ENCODE results near the gene APP.

DNA sequence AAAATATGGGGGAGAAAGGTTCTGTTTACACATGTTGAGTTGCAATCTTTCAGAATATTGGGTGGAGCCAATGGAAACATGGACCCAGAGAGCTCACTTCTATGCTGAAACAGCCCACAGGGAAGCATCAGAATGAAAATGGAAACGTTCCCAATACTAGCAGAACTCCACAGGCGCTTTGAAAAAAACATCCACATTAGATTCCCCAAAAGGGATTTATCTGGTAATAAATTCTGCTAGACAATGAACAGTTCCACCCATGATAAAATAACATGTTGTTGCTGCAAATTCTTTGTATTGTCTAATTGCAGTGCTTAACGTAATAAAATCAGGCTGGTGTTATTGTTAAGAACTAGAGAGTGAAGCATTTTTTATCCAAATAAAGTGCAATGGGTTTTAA, 238.8 kb downstream of the APP start:
- TF ChIP-seq, protein P1, sequence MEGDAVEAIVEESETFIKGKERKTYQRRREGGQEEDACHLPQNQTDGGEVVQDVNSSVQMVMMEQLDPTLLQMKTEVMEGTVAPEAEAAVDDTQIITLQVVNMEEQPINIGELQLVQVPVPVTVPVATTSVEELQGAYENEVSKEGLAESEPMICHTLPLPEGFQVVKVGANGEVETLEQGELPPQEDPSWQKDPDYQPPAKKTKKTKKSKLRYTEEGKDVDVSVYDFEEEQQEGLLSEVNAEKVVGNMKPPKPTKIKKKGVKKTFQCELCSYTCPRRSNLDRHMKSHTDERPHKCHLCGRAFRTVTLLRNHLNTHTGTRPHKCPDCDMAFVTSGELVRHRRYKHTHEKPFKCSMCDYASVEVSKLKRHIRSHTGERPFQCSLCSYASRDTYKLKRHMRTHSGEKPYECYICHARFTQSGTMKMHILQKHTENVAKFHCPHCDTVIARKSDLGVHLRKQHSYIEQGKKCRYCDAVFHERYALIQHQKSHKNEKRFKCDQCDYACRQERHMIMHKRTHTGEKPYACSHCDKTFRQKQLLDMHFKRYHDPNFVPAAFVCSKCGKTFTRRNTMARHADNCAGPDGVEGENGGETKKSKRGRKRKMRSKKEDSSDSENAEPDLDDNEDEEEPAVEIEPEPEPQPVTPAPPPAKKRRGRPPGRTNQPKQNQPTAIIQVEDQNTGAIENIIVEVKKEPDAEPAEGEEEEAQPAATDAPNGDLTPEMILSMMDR (IDR thresholded peaks at IDR 0.05), result no peak
- TF ChIP-seq POLR2A (IDR thresholded peaks at IDR 0.05), result no peak
